Astrocyte of the cerebellum (primary cell): ENCODE measurements around the gene ERRFI1.
"Not testable (repeated sequence)": the region's sequence is repeated elsewhere in the genome, so short reads cannot be mapped to it uniquely, and the experiment has no call there.

ENCODE experiments used
- DNase-seq: peaks from one replicate; pipeline ENCODE4 v3.0.0-alpha.2; 2011; ENCODE audit warnings: low read depth
- H3K4me3 ChIP-seq: 2 replicates; pipeline ENCODE4 v1.5.1; 2011; ENCODE audit warnings: mild to moderate bottlenecking, low read depth, low read length, moderate library complexity
- CTCF ChIP-seq: IDR thresholded peaks from 2 replicates; pipeline ENCODE4 v1.5.1; 2012; ENCODE audit warnings: low read length, low read depth, moderate library complexity, mild to moderate bottlenecking; ENCODE audit errors: missing control alignments
- in situ Hi-C: cut with HindIII; loops from 2 replicates; pipeline ENCODE4 v1.10.0; 2017; ENCODE audit warnings: low sequenced_read_pairs

ERRFI1 gene

GRCh38 chr1:8063298-8064036 is 37.4 kb upstream of the ERRFI1 start:
- no peak for TF ChIP-seq CTCF
- in situ Hi-C loops = no loop called here
- no peak for DNase-seq

DNA sequence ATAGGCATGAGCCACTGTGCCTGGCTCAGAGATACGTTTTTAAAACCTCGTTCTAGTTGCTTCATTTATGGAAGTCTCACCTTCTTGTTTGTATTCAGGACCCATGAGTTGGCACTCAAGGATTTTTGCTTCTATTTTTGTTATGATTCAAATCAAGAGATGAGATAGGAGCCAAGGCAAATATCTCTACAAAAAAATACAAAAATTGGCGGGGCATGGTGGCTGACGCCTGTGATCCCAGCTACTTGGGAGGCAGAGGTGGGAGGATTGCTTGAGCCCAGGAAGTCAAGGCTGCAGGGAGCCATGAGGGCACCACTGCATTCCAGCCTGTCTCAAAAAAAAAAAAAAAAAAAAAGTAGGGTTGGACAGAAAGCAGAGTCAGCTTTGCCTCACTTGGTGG is 36.8 kb upstream of the ERRFI1 start:
- DNase-seq = no peak
- in situ Hi-C loops = no loop called here
- TF ChIP-seq CTCF = no peak

More at GRCh38 chr1:8063298-8064036, 37.4 kb upstream of the ERRFI1 start:
- no peak overlapping the region for H3K4me3 ChIP-seq

GRCh38 chr1:8061673-8062386 is 35.7 kb upstream of the ERRFI1 start:
- in situ Hi-C loops = no loop called here
- no peak for DNase-seq
- no peak for TF ChIP-seq CTCF
- H3K4me3 ChIP-seq = no peak overlapping the region

More for the DNA sequence above, 36.8 kb upstream of the ERRFI1 start:
- no peak overlapping the region for H3K4me3 ChIP-seq

DNA sequence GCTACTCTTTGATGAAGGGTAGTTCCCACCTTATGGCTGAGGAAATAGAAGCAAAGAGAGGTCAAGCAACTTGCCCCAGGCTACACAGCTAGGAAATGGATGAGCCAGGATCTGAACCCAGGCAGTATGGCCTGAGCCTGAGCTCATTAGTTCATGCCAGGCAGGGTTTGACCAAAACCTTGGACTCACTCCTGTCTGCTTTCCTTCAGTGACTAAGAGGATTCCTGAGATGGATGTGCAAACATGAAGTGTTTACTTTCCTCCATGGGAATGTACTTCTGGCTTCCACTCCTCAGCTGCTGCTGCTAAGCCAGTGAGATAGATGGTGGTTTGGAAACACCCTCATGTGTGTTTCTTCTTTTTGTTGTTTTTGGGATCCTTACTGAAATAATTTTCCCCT is 35.1 kb upstream of the ERRFI1 start:
- no peak overlapping the region for H3K4me3 ChIP-seq
- in situ Hi-C loops = no loop called here
- TF ChIP-seq CTCF = no peak
- DNase-seq = peak; percentile 85

DNA sequence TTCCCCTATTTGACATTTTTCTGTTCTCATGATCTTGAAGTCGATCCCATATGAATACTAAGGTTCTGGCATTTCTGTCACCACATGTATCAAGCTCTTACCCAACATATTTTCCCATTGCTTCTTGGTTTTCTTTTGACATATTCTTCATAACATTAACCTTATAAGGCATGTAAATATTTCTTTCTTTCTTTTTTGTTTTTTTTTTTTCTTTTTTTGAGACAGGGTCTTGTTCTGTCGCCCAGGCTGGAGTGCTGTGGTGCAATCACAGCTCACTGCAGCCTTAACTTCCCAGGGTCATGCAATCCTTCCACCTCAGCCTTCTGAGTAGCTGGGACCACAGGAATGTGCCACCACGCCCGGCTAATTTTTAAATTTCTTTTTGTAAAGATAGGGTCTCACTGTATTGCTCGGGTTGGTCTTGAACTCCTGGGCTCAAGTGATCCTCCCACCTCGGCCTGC is 33.1 kb upstream of the ERRFI1 start:
- peak; percentile 47 for DNase-seq
- in situ Hi-C loops = no loop called here
- TF ChIP-seq CTCF = no peak
- no peak overlapping the region for H3K4me3 ChIP-seq

DNA sequence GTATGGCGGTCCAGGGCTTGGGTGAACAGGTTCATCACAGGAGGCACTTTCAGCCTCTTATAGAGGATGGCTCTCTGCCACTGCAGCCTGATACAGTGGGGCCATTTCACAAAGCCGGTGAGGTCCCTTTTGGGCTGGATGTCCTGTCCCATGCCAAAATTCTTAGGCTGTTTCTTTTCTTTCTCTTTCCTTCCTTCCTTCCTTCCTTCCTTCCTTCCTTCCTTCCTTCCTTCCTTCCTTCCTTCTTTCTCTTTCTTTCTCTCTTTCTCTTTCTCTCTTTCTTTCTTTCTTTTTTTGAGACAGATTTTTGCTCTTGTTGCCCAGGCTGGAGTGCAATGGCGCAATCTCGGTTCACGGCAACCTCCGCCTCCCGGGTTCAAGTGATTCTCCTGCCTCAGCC is 31.7 kb upstream of the ERRFI1 start:
- H3K4me3 ChIP-seq, in situ Hi-C loops, DNase-seq: not testable (repeated sequence)

GRCh38 chr1:8055973-8056372 is 29.9 kb upstream of the ERRFI1 start:
- no peak for TF ChIP-seq CTCF
- in situ Hi-C loops = no loop called here
- peak; percentile 46 for DNase-seq
- H3K4me3 ChIP-seq = no peak overlapping the region
